GM18858 (cell line): ENCODE data around the gene NSG1.

Experiments used
- ATAC-seq: cut with Tn5 transposase; IDR thresholded peaks from one replicate; pipeline ENCODE4 v1.9.1; 2021; ENCODE audit not compliant: unreplicated experiment

The NSG1 gene

DNA sequence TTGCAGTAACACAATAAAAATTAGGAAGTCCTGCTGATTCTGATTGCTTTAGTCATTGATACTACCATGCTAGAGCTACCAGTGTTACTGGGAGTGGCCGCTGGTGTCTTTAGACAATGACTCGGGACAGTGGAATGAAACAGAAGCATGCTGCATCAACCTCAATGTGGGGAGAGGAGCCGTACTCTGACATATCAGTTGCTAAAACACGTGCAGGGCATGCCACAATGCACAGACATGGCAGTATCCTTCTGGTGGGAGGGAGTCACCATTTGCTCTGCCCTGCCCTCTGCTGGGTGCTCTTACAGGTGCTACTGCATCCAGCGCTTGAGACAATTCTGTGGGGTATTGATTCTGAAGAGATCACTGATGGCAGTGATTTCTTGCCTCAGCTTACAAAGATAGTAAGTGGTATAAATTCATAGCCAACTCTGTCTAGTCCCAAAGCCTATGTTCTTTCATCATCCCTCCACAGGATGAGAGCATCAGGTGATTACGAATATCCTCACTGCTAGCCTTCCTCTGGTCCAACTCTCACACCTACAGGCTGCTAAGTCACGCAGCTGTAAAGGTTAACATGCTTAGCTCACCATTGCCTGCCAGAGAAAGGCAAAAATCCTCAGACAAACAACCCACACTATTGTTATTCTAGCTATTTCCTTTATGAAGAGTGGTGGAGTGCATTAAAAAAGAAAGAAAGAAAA is 43.7 kb downstream of the NSG1 start:
- ATAC-seq: peak; percentile 76

DNA sequence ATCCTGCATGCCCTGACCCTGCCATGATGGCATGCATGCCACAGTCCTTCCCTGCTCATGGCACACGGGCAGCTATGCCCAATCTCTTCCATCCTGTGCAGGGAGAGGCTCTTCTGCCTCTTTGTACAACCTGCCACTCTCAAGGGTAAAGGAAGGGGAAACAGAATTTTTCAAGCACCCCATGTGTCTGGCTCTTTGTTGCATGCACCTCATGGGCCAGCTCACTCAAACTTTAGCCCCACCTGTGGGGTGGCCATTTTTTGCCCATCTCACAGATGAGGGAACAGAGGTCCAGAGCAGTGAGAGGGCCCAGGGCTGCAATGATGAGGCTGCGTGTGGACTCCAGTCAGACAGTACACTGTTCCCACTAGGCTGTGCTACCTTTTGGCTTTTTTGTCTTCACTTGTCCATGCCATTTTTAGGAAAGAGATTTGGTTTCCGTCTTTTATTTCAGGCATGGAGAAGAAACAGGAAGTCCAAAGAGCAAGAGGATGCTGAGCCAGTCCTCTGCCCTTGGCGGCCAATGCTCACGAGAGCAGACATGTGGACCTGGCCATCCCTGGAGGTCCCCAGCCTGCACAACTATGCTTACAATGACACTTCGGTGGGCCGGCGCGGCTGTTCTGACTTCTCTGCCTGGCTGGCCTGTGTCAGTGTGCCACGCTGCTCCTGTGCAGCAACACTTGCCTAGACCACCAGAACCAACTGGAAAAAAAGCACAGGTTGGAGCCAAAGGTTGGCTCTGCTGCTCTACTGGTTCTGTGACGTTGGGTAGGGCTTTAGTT is 45.6 kb downstream of the NSG1 start:
- ATAC-seq: no peak

DNA sequence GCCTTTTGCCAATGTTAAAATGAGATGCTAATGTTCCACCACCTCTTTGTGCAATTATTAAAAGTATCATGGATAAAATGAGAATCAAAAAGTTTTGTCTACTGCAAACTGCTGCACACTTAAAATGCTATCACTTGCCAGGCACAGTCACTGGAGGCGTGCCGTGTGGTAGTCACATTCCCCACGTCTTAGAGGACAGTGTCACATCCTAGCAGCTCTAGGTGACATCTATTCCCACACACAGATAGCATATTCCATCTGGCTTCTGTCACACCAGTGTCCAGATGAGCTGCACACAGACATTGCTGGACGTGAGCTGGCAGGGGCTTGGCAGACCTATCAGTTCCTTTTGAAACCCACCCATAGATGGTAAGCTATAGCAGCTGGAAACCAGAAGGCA is 47.0 kb downstream of the NSG1 start:
- ATAC-seq: no peak

DNA sequence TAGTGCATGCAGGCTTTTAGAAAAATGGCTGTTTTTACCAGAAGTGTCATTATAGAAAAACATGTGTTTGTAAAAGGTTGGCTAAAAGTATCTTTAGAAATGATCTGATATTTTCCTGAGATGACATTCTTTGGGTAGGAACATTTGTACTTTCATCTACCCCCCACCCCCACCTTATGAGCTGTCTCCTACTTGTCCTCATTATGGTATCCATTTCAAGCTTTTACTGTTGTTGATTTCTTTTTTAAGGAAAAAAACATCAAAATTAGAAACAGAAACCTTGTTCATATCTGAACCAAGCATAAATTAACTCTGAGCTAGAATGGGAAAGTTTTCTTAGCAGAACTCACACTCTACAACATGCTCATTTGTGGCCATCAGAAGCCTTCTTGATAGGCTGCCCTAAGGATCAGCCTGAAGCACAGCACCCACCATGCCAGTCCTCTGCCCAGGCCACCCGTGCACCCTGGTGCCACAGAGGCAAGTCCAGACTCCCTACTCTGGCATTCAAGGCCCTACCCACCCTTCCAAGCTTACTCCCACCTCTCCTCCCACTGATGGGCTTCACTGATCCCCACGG is 49.4 kb downstream of the NSG1 start:
- ATAC-seq: no peak

DNA sequence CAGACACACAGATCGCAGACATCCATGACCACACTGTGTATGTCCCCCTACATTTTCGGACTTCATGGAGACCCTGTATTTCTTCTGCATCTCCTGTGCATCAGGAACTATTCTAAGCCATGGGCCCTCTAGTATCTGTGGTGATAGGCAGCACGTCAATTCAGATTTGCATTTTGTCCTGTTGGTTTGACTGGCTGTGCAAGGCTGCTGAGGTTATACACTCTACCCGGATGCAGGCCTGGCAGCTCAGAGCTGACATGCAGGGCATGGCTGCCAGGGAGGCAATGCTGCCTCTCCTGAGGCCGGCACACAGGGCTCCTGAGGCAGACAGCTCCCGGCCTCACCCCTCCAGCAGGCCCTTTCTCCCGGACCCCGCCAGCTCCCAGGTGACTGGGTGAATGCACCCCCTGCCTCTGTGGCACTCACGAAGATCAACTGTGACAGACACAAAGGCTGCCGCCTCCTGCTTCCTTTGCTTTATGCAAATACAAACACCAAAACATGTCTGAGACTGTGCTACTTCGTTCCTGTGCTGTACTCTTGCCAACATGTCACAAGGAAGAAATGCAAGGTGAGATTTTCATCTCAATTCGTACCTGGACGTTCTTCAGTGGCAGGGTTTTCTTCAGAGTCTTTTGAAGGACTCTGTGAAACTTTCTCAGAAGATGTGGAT is 51.0 kb downstream of the NSG1 start:
- ATAC-seq: no peak

DNA sequence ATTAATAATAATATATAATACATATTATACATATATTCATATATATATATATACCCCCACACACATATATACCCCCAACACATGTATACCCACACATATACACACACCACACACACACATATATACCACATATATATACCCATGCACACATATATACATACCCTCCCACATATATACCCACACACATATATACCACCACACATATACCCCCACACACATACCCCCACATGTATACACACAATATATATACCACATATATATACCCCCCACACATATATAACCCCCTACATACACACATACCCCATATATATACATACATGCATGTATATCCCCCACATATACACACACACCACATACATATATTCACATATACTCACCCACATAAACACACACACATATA is 52.0 kb downstream of the NSG1 start:
- no peak for ATAC-seq

DNA sequence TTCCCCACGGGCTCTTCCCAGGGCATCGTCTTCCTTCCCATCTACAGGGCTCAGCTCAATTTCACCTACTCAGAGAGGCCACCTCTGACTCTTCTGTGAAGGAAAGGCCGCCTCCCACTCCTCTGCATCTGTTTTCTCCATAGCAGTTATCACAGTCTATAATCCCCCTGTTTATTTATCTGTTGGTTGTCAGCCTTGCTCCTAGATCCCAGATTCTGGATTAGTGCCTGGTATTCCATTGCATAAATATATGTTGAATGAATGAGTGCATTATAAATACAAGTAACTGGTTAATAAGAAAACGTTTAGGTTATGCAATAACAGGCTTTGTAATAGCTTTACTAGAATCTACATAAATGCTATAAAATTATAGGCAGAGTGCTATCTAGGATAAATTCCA is 52.9 kb downstream of the NSG1 start:
- no peak for ATAC-seq

DNA sequence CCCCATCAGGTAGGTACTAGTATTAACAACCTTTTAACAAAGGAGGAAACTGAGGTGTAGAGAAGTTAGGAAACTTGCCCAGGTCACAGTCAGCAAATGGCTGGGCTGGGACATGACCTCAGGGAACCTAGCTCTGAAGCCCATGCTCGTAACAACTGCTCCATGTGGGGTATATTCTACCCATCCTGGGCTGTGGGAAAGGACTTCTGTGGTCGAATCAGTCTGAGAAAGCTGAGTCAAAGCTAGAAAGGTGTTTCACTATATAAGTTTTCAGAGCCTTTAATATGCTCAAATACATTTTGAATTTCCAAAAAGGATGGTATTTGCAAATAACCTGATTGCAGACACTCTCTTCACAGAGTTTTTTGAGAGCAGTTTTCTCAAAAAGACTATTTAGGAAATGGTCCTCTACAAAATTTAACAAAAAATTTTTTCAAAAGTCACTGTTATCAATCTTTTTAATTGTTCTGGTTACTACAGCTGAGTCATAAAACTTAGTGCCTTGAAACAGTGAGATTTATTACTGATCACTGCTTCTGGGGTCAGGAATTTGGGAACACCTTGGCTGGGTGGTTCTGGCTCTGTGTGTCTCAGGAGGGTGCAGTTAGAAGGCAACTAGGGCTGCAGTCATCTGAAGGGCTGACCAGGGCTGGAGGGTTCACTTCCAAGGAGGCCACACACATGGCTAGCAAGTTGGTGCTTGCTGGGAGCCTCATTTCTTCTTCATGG is 53.6 kb downstream of the NSG1 start:
- peak; percentile 61 for ATAC-seq

DNA sequence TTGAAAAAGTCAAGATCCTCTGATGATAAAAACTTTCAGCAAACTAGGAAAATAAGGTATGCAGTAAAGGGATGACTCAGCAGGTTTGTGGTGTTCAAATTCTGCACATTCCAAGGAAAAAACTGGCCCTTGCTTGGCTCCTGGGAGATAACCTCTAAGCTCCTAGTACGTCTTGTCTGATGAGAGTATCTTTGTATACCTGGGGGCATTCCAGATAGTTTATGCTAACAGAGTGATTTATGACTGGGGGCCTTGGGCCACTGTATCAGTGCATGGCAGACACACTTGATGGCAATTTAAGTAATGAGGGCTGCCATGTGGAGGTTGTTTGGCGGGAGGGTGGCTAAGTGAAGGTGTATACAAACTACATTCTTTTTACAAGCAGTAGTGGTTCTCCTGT is 56.9 kb downstream of the NSG1 start:
- no peak for ATAC-seq

DNA sequence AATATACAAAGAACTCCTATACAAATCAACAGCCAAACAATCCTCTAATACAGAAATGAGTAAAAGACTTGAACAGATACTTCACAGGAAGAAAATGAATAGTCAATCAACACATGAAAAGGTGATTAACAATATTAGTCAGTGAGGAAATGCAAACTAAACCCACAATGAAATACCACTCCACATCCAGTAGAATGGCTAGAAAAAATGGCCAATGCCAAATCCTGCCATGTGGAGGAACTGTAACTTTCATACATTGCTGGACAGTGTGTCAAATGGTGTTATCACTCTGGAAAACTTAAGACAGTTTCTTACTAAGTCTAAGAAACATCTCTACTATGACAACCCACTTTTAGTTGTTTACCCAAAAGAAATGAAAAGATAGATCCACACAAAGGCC is 59.5 kb downstream of the NSG1 start:
- no peak for ATAC-seq

DNA sequence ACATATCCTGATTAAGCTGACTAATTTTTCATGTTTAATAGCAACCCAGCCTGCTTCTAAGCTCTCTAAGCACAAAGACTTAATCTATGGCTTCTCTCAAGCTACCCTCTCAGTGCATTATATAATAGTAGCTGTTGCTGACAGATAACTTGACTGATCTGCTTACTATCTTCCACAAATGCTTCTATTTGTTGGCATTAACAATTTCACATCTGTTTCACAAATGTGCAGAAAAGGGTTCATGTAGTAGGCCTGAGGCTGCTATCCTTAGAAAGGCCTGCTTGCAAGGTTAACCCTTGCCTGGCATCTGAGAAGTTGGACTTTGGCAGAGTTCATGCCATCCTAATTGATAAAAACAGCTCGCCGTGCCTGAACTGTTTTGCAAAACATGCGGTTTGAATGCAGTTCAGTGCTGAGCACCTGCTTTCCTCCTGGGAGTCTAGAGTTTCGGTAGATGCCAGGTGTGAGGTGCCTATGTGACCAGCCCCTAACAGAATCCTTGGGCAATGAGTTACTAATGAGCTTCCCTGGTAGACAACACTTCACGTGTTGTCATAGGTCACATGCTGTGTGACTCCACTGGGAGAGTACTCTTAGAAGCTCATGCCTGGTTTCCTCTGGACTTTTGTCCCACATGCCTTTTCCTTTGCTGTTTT is 68.4 kb downstream of the NSG1 start:
- ATAC-seq: peak; percentile 88

DNA sequence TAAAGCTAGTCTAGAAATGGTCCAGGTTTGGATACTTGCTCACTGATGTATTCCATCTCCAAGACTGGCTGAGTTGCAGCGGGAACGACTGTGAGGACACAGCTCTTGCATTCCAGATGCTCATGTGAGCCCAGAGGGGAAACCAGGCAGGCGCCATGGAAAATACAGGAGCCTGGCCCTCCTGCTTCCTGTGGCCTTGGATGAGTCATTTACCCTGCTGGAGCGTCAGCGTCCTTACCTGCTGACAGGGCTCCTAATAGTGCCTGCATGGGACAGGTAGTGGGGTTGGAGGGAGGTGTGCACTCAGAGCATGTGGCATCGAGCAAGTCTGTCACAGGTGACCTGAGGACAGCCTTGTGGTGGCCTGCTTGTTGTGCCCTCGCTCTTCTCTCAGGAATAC is 69.4 kb downstream of the NSG1 start:
- ATAC-seq: no peak

DNA sequence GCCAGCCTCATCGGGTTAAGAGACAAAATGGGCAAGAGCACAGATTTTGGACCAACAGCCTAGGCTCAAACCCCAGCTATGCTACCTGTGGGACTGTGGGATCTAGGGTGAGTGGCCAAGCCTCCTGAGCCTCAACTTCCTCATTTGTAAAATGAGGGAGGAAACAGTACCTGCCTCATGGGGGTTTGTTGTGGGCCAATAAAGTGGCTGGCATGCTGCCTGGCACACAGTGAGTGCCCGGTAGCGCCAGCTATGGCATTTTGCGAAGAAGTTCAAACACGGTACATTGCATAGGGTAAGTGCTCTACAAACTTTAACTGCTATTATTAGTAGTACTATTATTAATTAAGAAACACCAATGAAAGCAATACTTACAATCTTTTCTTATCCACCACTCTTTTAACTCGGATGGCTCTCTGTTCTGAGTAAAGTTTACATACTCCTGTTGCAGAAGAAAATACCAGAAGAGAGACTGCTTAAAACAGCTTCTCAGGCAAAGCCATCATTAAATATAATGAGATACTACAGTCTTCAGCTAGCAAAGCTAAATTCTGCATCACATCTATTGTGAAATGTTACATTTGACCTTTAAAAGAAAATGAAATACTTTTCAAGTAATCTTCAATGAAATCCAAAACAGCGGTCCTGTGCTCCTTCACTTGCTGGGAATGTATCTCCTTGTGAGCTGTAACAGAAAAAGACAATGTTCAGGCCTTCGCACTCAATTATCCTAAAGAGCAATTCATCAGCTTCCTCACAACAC is 70.1 kb downstream of the NSG1 start:
- no peak for ATAC-seq

DNA sequence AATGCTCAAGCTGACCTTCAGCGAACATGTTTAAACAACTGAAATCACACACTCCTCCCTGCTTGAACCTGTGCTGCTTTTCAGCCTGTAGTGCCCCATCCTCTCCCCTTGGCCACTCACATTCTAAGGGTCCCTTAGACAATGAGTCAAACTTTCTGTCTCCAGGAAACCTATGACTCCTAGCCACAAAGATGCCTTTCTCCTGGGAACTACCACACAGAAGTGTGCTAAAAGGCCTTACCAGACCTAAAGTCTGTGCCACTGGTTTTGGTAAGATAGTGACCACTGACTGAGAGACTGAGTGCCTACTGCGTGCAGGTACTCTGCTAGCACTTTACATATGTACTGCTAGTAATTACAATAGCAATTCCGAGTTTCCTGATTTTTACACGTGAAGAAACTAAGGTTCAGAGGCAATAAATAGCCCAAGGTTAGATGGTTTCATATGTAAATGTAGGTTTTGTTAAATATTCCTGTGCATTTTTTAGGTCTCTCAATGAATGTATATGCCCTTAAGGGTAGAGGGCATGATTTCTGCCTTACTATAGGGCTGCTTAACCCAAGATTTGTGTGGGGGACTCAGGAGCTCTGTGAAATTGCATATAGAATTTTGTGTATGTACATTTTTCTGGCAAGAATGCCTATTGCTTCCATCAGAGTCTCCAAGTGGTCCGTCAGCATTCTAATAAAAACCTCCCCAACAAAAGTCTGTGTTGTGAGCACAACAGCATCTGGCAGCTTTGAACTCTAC is 71.1 kb downstream of the NSG1 start:
- no peak for ATAC-seq

DNA sequence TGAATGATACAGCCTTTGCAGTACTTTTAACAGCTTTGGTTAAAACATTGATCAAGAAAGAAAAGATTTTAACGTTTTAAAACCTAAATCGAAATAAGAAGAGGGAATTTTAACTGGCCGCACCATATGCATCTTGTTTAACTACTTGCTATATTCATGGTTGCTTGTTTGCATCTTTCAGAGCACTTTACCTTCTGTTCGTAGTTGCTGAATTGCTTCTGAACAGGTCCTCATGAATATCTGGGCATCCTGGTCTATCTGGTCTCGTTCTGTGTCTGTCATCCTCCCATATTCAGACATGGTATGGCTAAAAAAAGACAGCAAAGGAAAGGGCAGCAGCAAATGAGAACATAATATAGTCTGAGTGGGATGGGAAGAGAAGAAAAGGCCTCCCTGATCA is 72.3 kb downstream of the NSG1 start:
- ATAC-seq: no peak

DNA sequence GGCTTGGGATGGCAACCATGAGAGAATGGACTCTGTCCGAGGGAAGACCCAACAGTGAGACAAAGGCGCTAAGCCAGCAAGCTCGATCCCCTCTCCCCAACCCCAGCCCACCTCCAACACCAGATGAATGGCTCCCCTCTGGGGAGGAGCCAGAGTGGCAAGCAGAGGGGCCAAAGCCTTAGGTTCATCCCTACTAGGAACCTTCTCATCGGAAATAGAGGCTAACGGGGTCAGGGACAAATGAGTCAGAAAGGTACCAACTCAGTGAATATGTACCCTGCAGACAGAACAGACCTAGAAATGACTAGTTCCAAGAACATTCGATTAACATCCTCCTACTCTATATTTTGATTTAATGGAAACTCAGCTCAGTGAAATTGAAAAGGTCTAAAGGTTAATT is 73.9 kb downstream of the NSG1 start:
- no peak for ATAC-seq

DNA sequence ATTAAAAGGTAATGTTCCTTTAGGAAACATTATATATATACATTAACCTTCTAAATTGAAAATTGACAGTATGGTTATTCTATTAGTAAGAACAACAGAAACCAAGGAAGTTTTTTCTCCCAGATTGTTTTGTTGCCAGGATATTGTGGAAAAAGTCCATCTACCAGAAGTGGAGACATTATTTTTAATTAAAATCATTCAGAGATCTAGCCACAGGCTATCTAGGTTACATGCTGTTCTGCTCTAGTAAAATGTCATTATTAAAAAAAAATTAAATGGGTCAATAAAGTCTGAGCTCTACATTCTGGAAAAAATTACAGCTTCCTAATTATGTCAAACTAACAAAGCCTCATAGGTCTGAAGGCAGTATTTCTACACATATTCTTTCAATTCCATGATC is 74.3 kb downstream of the NSG1 start:
- no peak for ATAC-seq

DNA sequence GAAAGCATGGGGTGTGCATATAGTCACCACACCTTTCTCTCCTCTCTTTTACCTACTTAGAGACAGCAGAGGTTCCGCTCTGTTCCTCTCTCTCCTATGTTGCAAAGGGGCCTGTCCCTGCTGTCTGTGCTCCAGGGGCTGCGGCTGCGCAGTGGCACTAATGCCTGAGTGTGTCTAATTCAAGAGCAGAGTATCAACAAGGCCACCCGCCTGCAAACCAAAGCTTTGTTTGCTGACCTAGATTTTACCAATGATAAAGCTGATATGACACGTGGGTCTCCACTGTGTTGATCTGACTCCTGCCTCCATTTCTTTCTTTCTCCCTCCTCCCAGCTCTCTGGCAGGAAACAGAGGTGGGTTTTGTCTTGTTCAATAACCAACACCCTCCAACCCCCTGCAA is 74.9 kb downstream of the NSG1 start:
- no peak for ATAC-seq

DNA sequence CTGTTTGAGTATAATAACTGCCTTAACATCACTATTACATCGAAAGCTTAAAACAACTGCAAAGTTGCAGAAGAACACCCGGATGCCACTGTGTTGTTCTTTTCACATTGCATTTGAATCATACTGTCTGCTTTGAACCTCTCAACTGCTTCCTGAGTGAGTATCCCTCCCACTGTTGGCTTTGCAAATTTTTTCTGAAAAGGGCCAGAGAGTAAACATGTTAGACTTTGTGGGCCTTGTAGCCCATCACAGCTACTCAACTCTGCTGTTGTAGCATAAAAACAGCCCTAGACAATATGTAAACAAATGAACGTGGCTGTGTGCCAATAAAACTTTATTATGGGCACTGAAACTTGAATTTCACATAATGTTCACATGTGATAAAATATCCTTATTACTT is 76.1 kb downstream of the NSG1 start:
- ATAC-seq: no peak
